HFF-Myc (cell line): Measurements from ENCODE around the gene TBL1X.

Source experiments
- DNase-seq: peaks from one replicate; pipeline ENCODE4 v3.0.0-alpha.2; 2011; ENCODE audit warnings: low read depth; ENCODE audit errors: extremely low read depth
- H3K4me3 ChIP-seq: replicated peaks from 2 replicates; pipeline ENCODE4 v1.5.1; 2011; ENCODE audit warnings: low read depth, mild to moderate bottlenecking, control low read depth, low read length
- TF ChIP-seq, protein P1 (sequence below): IDR thresholded peaks from 2 replicates; pipeline ENCODE4 v1.5.1; 2012; ENCODE audit warnings: mild to moderate bottlenecking, low read depth, low read length, control low read depth; ENCODE audit errors: missing control alignments

TBL1X gene

DNA sequence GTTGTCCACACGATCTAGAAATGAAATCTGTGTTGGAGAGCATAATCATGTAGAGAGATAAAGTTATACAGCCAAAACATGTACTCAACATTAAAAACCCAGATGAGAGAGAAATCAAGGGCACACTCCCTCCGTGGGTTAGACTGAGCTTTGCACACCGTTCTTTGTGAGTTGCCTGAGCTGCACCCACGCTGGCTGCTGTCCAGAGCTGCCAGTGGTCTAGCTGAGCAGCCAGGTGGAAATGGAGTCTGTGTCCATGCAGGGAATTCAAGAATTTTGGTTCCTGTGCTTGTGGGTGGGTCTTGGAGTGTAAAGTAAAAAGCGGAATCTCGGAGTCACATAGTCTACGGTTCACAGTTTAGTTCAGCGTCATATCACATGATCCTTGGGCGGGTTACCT is 216.2 kb downstream of the TBL1X start:
- no peak overlapping the region for H3K4me3 ChIP-seq
- TF ChIP-seq, protein P1, sequence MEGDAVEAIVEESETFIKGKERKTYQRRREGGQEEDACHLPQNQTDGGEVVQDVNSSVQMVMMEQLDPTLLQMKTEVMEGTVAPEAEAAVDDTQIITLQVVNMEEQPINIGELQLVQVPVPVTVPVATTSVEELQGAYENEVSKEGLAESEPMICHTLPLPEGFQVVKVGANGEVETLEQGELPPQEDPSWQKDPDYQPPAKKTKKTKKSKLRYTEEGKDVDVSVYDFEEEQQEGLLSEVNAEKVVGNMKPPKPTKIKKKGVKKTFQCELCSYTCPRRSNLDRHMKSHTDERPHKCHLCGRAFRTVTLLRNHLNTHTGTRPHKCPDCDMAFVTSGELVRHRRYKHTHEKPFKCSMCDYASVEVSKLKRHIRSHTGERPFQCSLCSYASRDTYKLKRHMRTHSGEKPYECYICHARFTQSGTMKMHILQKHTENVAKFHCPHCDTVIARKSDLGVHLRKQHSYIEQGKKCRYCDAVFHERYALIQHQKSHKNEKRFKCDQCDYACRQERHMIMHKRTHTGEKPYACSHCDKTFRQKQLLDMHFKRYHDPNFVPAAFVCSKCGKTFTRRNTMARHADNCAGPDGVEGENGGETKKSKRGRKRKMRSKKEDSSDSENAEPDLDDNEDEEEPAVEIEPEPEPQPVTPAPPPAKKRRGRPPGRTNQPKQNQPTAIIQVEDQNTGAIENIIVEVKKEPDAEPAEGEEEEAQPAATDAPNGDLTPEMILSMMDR = no peak
- no peak for DNase-seq

DNA sequence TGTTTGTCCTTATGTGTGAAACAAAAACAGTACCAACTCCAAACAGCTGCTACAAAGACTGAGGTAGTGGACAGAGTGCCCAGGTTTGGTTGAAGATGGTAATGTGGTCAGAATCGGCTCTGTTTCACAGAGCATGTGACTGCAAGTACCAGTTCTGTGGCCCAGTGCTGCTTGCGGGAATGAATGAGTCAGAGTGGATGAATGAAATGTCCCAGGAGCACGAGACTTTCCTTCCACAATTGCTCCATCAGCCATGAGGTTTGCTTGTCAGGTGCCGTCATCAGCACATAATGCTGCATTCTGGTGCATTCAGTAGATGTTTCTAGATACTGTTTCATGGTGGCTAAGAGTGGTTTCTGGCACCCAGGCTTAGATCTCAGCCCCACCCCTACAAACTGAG is 216.6 kb downstream of the TBL1X start:
- TF ChIP-seq, protein P1 = no peak
- DNase-seq = no peak

DNA sequence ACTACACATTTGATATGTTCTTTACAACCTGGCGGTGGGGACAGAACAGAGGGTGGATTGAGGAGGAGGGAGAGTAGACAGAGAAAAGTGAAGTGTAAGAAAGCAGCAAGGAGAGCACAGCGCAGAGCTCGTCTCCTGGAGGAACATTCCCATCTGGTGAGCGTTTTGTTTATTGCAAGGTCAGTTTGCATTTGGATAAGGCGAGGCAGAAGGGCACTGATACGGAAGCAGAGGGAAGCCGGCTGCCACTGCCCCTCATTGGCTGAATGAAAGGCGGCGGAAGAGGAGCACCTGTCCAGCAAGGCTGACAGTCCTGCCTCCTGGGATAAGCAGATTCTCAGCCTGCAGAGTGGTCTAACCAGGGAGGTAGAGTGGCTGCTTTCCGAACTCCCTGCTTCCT is 217.6 kb downstream of the TBL1X start:
- TF ChIP-seq, protein P1 = no peak
- no peak for DNase-seq
- H3K4me3 ChIP-seq = no peak overlapping the region

More for the DNA sequence above, 216.6 kb downstream of the TBL1X start:
- no peak overlapping the region for H3K4me3 ChIP-seq

DNA sequence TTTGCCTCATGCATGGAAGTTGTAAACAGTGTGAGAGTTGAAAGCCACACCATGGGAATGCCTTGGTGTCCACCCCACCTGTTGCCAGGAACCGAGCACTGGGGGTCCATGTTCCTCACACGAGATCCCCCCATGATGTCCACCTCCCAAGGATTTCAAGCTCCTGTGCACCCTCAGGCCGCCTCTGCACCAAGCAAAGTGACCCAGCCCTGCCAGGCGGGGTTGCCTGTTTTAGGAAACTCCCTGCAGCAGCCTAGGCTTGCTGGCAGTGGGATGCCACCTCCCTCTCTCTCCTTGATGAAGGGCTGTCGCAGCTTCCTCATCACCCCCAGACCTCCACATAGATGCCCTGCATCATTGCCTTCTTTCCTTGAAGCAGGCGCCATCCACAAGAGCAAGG is 218.0 kb downstream of the TBL1X start:
- H3K4me3 ChIP-seq = no peak overlapping the region
- TF ChIP-seq, protein P1 = no peak

DNA sequence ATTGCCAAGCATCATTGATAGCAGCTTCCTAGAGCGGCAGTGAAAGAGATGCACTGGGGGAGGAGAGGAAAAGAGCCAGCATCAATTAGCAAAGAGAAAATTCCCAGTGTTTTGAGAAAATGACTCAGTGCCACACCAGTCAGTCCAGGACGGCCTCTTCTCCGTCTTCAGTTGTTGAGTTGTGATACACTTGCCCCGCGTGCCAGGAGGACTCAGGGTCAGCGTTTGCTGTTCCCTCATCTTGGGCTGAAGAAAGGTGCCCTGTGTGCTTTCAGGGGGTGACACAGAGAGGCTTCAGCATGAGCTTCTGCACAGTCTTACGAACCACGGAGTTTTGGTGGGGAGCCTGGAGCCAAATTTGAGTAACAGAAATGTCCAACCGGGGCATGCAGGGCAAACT is 218.5 kb downstream of the TBL1X start:
- no peak for DNase-seq
- no peak overlapping the region for H3K4me3 ChIP-seq
- TF ChIP-seq, protein P1 = no peak

More for the DNA sequence above, 218.0 kb downstream of the TBL1X start:
- no peak for DNase-seq

DNA sequence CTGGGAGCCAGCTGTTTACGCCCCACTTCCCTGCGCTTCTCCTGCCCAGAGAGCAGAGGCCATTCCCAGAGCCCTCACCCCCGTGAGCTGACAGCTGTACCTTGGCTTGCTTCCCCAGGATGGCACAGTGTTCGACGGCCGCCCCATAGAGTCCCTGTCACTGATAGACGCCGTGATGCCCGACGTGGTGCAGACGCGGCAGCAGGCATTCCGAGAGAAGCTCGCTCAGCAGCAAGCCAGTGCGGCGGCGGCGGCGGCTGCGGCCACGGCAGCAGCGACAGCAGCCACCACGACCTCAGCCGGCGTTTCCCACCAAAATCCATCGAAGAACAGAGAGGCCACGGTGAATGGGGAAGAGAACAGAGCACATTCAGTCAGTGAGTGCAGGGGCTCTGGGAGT is 223.0 kb downstream of the TBL1X start:
- DNase-seq = no peak
- TF ChIP-seq, protein P1 = no peak

DNA sequence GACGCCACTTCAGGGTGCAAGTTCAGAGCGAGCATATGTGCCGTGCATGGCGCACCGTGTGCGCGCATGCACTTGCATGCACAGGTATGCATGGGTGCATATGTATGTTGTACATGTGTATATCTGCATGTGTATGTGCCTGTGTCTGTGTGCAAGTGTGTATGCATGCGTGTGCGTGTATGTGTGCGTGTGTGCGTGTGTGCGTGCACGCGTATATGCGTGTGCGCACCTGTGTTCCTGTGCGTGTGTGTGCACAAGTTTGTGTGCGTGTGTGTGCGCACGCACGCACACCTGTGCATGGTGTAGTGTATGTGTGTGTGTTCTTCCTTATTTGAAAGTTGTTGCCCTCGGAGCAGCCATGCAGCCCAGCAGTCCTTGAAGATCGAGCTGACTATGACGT is 224.0 kb downstream of the TBL1X start:
- no peak for DNase-seq
- H3K4me3 ChIP-seq = no peak overlapping the region
- TF ChIP-seq, protein P1 = no peak

More for the DNA sequence above, 223.0 kb downstream of the TBL1X start:
- H3K4me3 ChIP-seq = no peak overlapping the region
